ENCODE results near the gene S100A2. TPM values are rescaled to one million over a fixed set of nuclear protein-coding genes. Genes with fewer than 3 reads are reported as not detected.

The S100A2 gene
- total RNA-seq (2022; extraction: Qiagen RNA extraction; ENCODE audit: low read depth) = 17.0 to 31.3 TPM (median 24.8 TPM) in 5 replicates

DNA sequence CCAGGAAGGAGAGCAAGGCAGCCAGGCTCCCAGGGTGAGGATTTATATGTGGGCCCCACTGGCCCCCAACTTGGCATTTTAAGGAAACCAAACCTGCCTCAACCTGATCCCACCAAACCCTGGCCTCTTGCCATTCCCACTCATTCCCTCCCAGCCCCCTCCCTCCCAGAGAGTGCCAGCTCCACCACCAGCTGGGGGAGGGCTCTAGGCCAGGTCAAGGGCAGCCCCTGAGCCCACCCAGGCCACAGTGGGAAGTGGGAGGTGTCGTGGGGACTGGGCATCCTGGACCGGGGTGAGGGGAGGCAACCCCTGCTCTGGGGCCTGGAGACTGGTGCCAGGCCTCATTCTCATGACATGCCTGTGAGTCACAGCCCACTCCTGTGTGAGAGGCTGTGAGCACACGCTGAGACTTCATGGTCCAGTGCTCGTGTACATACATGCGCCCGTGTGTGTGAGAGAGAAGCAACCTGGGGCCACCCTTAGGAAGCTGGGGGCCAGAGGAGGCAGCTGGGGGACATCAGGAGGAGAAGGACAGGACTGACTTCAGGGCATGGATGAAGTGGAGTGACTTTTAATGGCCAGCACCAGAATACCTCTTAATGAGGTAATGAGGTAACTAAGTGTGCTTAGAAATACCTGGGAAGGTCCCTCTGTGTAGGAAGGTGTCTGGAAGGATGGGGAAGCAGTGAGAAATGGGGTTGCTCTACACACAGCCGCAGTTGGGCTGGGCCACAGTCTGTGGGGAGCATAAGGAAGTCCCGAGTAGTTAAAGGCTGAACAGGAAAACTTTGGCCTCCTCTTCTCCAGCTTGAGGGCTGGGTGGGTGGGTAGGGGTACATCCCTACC, at the start of gene S100A2:
Gene S100A2, minus strand, starts transcription at position 316 of the 846 bp plus-strand sequence. CDS start 1,967 bp downstream, outside the sequence.

DNA sequence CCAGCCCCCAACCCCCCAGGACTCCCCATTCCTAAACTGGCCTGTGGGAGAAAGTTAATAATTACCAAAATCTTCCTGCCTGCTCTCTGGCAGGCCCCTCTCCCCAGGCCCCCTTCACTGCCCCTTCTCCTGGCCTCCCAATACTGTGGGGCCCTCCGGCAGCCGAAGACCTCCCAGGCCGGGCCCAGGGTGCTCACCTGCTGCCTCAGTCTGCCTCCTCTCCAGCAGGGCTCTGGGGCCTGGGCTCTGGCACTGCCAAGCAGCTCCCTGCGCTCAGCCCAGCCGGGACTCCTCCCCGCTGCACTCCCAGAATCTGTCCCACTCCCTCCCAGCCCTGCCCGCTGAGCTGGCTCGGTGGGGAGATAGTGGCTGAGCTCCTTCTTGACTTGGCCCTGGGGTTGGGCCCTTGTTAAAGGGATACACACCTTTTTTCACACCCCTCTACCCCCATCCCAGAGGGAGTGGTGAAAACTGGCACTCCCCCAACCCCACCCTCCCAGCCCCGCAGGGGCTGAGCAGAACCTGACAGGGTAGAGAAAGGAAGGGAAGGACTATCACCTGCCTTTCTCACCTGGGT, 47.2 kb upstream of the S100A2 start, which contains the start of gene S100A16:
Gene S100A16, minus strand, starts transcription at position 383 of the 577 bp plus-strand sequence. CDS start 4,986 bp downstream, outside the sequence.

GRCh38 chr1:153548722-153549688, 16.6 kb downstream of the S100A2 start, which contains the start of gene S100A3:
TSS of gene S100A3 (minus strand) at chr1:153549258. CDS start at chr1:153548485, 773 bp downstream.

GRCh38 chr1:153545067-153546055, 20.3 kb downstream of the S100A2 start, which contains the start of gene S100A4:
TSS of gene S100A4 (minus strand) at chr1:153545806. CDS start at chr1:153544794, 1,012 bp downstream.

GRCh38 chr1:153540394-153541361, 25.0 kb downstream of the S100A2 start, which contains the start of gene S100A5:
TSS of gene S100A5 (minus strand) at chr1:153540934. CDS start at chr1:153540191, 743 bp downstream.

DNA sequence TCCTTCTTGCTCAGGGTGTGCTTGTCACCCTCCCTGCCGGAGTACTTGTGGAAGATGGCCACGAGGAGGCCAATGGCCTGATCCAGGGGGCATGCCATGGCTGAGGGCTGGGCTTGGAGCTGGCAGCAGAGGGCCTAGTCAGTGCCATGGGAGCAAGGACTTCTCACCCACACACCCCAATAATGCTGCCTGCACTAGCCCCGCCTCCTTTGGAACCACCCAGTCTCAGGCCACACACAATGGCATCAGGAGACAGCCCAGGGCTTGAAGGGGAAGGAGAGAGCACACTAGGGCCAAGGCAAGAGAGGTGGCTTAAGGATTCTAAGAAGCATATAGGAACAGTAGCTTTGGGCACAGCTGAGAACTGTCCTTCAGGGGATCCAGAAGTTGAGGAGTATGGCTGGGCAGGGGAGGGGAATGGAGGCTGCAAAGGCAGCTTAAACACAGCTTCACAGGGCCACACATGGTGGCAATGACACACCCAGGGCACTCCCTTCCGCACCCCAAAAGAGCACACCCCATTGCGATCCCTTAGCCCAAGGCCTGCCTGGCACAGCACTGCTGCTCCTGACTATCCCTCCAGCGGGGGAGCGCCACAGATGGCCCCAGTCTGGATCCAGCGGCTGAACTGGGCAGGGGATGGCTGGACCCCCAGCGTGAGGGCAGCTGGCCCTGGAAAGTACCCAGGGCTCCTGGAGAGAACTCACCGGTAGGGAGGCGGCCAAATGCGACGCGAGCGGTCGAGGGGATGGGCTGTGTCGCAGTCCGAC, 30.2 kb downstream of the S100A2 start, which contains the start of gene S100A6:
Gene S100A6, minus strand, starts transcription at position 750 of the 770 bp plus-strand sequence. Its CDS starts 652 bp downstream, at position 98.

Other genes starting within 250 kb of the S100A2 start
- not detected in 5 replicates for gene PGLYRP4, start 217.0 kb downstream of the S100A2 start, total RNA-seq (2022; extraction: Qiagen RNA extraction; ENCODE audit: low read depth)
- gene S100A9, start 208.0 kb downstream of the S100A2 start, total RNA-seq (2022; extraction: Qiagen RNA extraction; ENCODE audit: low read depth) = 0.38 to 2.0 TPM (median 1.1 TPM) in 5 replicates
- not detected in 5 replicates for gene S100A12, start 190.2 kb downstream of the S100A2 start, total RNA-seq (2022; extraction: Qiagen RNA extraction; ENCODE audit: low read depth)
- gene S100A8, start 174.8 kb downstream of the S100A2 start, total RNA-seq (2022; extraction: Qiagen RNA extraction; ENCODE audit: low read depth) = not detected in 5 replicates
- not detected in 5 replicates for gene S100A7A, start 149.3 kb downstream of the S100A2 start, total RNA-seq (2022; extraction: Qiagen RNA extraction; ENCODE audit: low read depth)
- gene S100A7, start 105.2 kb downstream of the S100A2 start, total RNA-seq (2022; extraction: Qiagen RNA extraction; ENCODE audit: low read depth) = not detected in 5 replicates
- gene S100A6, start 29.9 kb downstream of the S100A2 start, total RNA-seq (2022; extraction: Qiagen RNA extraction; ENCODE audit: low read depth) = 3,071 to 3,604 TPM (median 3,274 TPM) in 5 replicates
- 0.42 to 1.1 TPM (median 0.57 TPM) in 5 replicates for gene S100A5, start 24.9 kb downstream of the S100A2 start, total RNA-seq (2022; extraction: Qiagen RNA extraction; ENCODE audit: low read depth)
- 1,522 to 1,903 TPM (median 1,710 TPM) in 5 replicates for gene S100A4, start 20.0 kb downstream of the S100A2 start, total RNA-seq (2022; extraction: Qiagen RNA extraction; ENCODE audit: low read depth)
- 85.7 to 107 TPM (median 98.6 TPM) in 5 replicates for gene S100A3, start 16.6 kb downstream of the S100A2 start, total RNA-seq (2022; extraction: Qiagen RNA extraction; ENCODE audit: low read depth)
- gene S100A16, start 47.3 kb upstream of the S100A2 start, total RNA-seq (2022; extraction: Qiagen RNA extraction; ENCODE audit: low read depth) = 415 to 520 TPM (median 478 TPM) in 5 replicates
- gene S100A14, start 50.5 kb upstream of the S100A2 start, total RNA-seq (2022; extraction: Qiagen RNA extraction; ENCODE audit: low read depth) = 0.28 to 0.73 TPM (median 0.45 TPM) in 5 replicates
- gene S100A13, start 61.7 kb upstream of the S100A2 start, total RNA-seq (2022; extraction: Qiagen RNA extraction; ENCODE audit: low read depth) = 153 to 185 TPM (median 171 TPM) in 5 replicates
- gene S100A1, start 62.6 kb upstream of the S100A2 start, total RNA-seq (2022; extraction: Qiagen RNA extraction; ENCODE audit: low read depth) = 0.48 to 1.1 TPM (median 0.76 TPM) in 4 of 5 replicates, not detected in the other
- 66.4 to 82.5 TPM (median 76.1 TPM) in 5 replicates for gene CHTOP, start 68.2 kb upstream of the S100A2 start, total RNA-seq (2022; extraction: Qiagen RNA extraction; ENCODE audit: low read depth)
- 53.9 to 63.9 TPM (median 56.8 TPM) in 5 replicates for gene SNAPIN, start 92.9 kb upstream of the S100A2 start, total RNA-seq (2022; extraction: Qiagen RNA extraction; ENCODE audit: low read depth)
- gene ILF2, start 105.1 kb upstream of the S100A2 start, total RNA-seq (2022; extraction: Qiagen RNA extraction; ENCODE audit: low read depth) = 261 to 313 TPM (median 282 TPM) in 5 replicates
- gene NPR1, start 112.8 kb upstream of the S100A2 start, total RNA-seq (2022; extraction: Qiagen RNA extraction; ENCODE audit: low read depth) = 0.77 to 1.2 TPM (median 0.97 TPM) in 5 replicates
- 14.1 to 20.4 TPM (median 17.7 TPM) in 5 replicates for gene INTS3, start 162.2 kb upstream of the S100A2 start, total RNA-seq (2022; extraction: Qiagen RNA extraction; ENCODE audit: low read depth)
- gene SLC27A3, start 209.6 kb upstream of the S100A2 start, total RNA-seq (2022; extraction: Qiagen RNA extraction; ENCODE audit: low read depth) = 0.39 to 1.7 TPM (median 0.92 TPM) in 5 replicates